Endothelial cell of umbilical vein (primary cell): Measurements from ENCODE around the gene ROCK2. TPM values are rescaled to one million over a fixed set of nuclear protein-coding genes. Genes with fewer than 3 reads are reported as not detected.

Experiments used
- BruUV-seq: library from RNA; stranded (reverse); fragments of 400-500 nt; replicated peaks from 2 replicates; lab custom pipeline; 2021; lab: Mats Ljungman, UMichigan
- CTCF ChIA-PET: fragments of 300-600, 350-600 bp; sonication (Branson Sonifier 250); formaldehyde crosslinking; loops from one replicate; lab custom pipeline; 2021; ENCODE audit warnings: antibody characterized with exemption, inconsistent platforms; lab: Charles Lee
- POLR2A ChIA-PET: fragments of 300-600, 350-600 bp; sonication (Branson Sonifier 250); formaldehyde crosslinking; loops from one replicate; lab custom pipeline; 2021; ENCODE audit warnings: antibody characterized with exemption, inconsistent platforms; lab: Charles Lee
- DNase-seq: peaks from one replicate; pipeline ENCODE4 v3.0.0-alpha.2; 2011; ENCODE audit warnings: low read depth, low spot score
- FAIRE-seq: peaks from 2 replicates; lab custom pipeline; 2011; peaks lifted over from hg19 to GRCh38; lab: Jason Lieb, UNC
- H2AFZ ChIP-seq: 2 replicates; pipeline ENCODE4 v1.6.0; 2012; ENCODE audit warnings: low read depth, low read length, control low read depth, inconsistent platforms
- H3K27ac ChIP-seq: 2 replicates; pipeline ENCODE4 v1.5.1; 2011; ENCODE audit warnings: low read depth, mild to moderate bottlenecking, control low read depth, low read length, moderate library complexity; ENCODE audit not compliant: insufficient read depth
- H3K27me3 ChIP-seq, 2 experiments: 2 replicates each; pipeline versions ENCODE4 v1.6.0 to v1.6.1; 2011; ENCODE audit warnings: low read length in 2 of 2, mixed read lengths in 1 of 2; ENCODE audit not compliant: control insufficient read depth in 2 of 2, insufficient read depth in 2 of 2
- H3K36me3 ChIP-seq, 2 experiments: 2 replicates in 1 of 2; 3 replicates in 1 of 2; pipeline ENCODE4 v1.5.1; 2011; ENCODE audit warnings: low read length in 2 of 2, mild to moderate bottlenecking in 1 of 2, moderate library complexity in 1 of 2; ENCODE audit not compliant: control insufficient read depth in 2 of 2, insufficient read depth in 2 of 2; ENCODE audit errors: extremely low read depth in 1 of 2
- H3K4me1 ChIP-seq: 3 replicates; pipeline ENCODE4 v1.5.1; 2011; ENCODE audit warnings: mild to moderate bottlenecking, low read length; ENCODE audit not compliant: control insufficient read depth, insufficient read depth; ENCODE audit errors: extremely low read depth
- H3K4me2 ChIP-seq: 2 replicates; pipeline ENCODE4 v1.6.1; 2011; ENCODE audit warnings: low read length, control low read depth, mixed read lengths; ENCODE audit not compliant: insufficient read depth
- H3K4me3 ChIP-seq, 3 experiments: fragments of 200-600 bp in 1 of 3; sonication (generic), shearing (Covaris generic) in 1 of 3; replicated peaks in 1 of 3; 2 replicates each; pipeline ENCODE4 v1.5.1; 2011 to 2016; ENCODE audit warnings: control low read depth in 3 of 3, low read length in 3 of 3, mild to moderate bottlenecking in 2 of 3, inconsistent platforms in 1 of 3, low read depth in 1 of 3, moderate library complexity in 1 of 3; ENCODE audit not compliant: insufficient read depth in 1 of 3
- H3K79me2 ChIP-seq: 2 replicates; pipeline ENCODE4 v1.6.0; 2012; ENCODE audit warnings: low read length, inconsistent platforms; ENCODE audit not compliant: control insufficient read depth, insufficient read depth
- H3K9ac ChIP-seq: replicated peaks from 2 replicates; pipeline ENCODE3; 2011; ENCODE audit warnings: low read length, control low read depth; ENCODE audit not compliant: insufficient read depth; ENCODE audit errors: extremely low read depth
- H3K9me1 ChIP-seq: replicated peaks from 3 replicates; pipeline ENCODE4 v1.6.0; 2011; ENCODE audit warnings: mild to moderate bottlenecking, low read length; ENCODE audit not compliant: control insufficient read depth, insufficient read depth; ENCODE audit errors: extremely low read depth
- H3K9me3 ChIP-seq: replicated peaks from 2 replicates; pipeline ENCODE4 v1.5.1; 2012; ENCODE audit warnings: low read length, inconsistent platforms; ENCODE audit not compliant: control insufficient read depth, insufficient read depth
- H4K20me1 ChIP-seq: replicated peaks from 2 replicates; pipeline ENCODE3; 2011; ENCODE audit warnings: mild to moderate bottlenecking, low read length; ENCODE audit not compliant: control insufficient read depth, insufficient read depth; ENCODE audit errors: extremely low read depth
- EZH2 ChIP-seq: IDR thresholded peaks from 2 replicates; pipeline ENCODE4 v1.6.1; 2012; ENCODE audit warnings: borderline replicate concordance, low read depth, mild to moderate bottlenecking, moderate library complexity, low read length, inconsistent platforms; ENCODE audit not compliant: severe bottlenecking
- FOS ChIP-seq: IDR thresholded peaks from 2 replicates; pipeline ENCODE4 v1.6.1; 2011; ENCODE audit warnings: mild to moderate bottlenecking, low read length, moderate library complexity, borderline replicate concordance; ENCODE audit not compliant: insufficient read depth
- GATA2 ChIP-seq: IDR thresholded peaks from 2 replicates; pipeline ENCODE4 v1.7.0; 2011; ENCODE audit warnings: low read depth, mild to moderate bottlenecking, moderate library complexity, mixed read lengths, low read length; ENCODE audit not compliant: insufficient read length, insufficient read depth
- JUN ChIP-seq: IDR thresholded peaks from 2 replicates; pipeline ENCODE4 v1.6.1; 2011; ENCODE audit warnings: borderline replicate concordance, low read depth; ENCODE audit not compliant: insufficient read length, insufficient read depth
- MYC ChIP-seq: IDR thresholded peaks from one replicate; pipeline ENCODE4 v1.6.1; 2011; ENCODE audit warnings: mild to moderate bottlenecking, low read depth, low read length
- POLR2A ChIP-seq: IDR thresholded peaks from 2 replicates; pipeline ENCODE4 v1.6.1; 2012; ENCODE audit warnings: low read depth, mild to moderate bottlenecking, control low read depth, low read length
- POLR2AphosphoS5 ChIP-seq: IDR thresholded peaks from 2 replicates; pipeline ENCODE4 v1.6.1; 2012; ENCODE audit warnings: low read depth, mild to moderate bottlenecking, control low read depth, low read length, moderate library complexity; ENCODE audit not compliant: insufficient read depth
- dilution Hi-C: fragments of 300-500 bp; cut with MboI; formaldehyde crosslinking; loops from one replicate; pipeline ENCODE4 v1.15.0; 2019; ENCODE audit warnings: low sequenced_read_pairs; ENCODE audit not compliant: extremely low pct_ligation_motif_present
- intact Hi-C: fragments of 100-400 bp; cut with micrococcal nuclease; formaldehyde crosslinking; loops from one replicate; pipeline ENCODE4 v1.10.0; 2022
- polyA plus RNA-seq, 4 experiments: library from polyadenylated mRNA; depleted of rRNA in 3 of 4; stranded (reverse) in 3 of 4; unstranded in 1 of 4; fragments of >200 nt; gene quantifications; 2 replicates each; pipeline versions ENCODE4 v1.2.1 to v1.2.3, GENCODE V29; 2011 to 2012; ENCODE audit warnings: missing spikeins in 1 of 4
- total RNA-seq: library from RNA; stranded (reverse); gene quantifications from 2 replicates; pipeline ENCODE4 v1.2.3, GENCODE V29; 2021
- TF ChIP-seq, protein P1 (sequence below), 2 donors: IDR thresholded peaks; 1 replicate in 1 of 2; 2 replicates in 1 of 2; pipeline ENCODE4 v1.5.1; 2011; ENCODE audit warnings: low read length in 2 of 2, mild to moderate bottlenecking in 2 of 2, moderate library complexity in 2 of 2, control low read depth in 1 of 2, inconsistent platforms in 1 of 2, low read depth in 1 of 2; ENCODE audit not compliant: insufficient read depth in 1 of 2; ENCODE audit errors: extremely low read depth in 1 of 2

ROCK2 gene
- total and polyA plus RNA-seq, 2 donors (not counting 3 experiments of a cell fraction or from before 2014, with no cell fraction given), result 5.2 to 56.5 TPM

DNA sequence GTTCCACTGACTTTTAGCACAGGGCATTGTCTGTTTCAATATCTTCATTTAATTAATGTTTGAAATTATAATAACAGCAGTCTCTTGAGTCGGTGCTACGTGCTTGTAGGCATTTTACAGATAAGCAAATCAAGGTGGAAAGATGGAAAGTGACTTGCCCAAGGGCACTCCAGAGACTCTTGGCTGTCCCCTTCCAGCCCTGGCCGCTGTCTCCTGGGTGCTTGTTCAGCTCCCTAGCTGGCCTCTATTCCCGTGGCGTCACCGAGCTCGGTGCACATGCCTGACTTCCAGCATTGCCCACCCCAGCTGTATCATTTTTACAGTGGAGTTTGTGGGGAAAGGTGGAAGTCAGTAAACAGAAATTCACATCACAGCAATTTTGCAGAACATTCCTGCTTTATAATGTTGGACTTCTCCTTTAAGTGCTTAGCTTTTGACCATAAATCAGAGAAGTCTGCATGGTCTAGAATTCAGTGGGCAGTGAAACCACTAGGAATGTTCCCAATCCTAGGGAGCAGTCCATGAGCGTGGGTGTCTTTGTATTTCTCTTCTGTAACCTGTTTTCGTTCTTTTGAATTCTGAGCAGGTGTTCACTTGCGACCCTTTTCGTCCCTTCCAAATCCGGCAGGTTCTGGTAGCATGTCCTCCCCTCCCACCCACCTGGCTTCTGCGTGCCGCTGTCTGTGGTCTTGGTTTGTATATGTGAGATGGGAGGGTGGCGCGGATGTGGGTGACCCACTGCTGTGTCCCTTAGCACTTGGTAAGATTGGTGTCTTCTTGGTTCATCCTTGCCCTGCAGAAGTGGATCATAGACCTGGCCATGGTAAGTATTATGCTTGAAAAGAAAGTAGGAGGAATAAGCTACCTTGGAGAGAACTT, 180.8 kb downstream of the ROCK2 start:
- H3K27ac ChIP-seq, result no peak overlapping the region
- no peaks in the 10 kb centered on the region for H3K36me3 ChIP-seq
- no peak overlapping the region for H3K4me2 ChIP-seq
- CTCF ChIA-PET, result interaction anchor here (1.0 to 2.5 kb wide), 2 partner anchors 8 to 31 kb away, joined by 3 to 13 read pairs; partner anchors contain the start of gene SLC66A3
- no peak for DNase-seq
- no peaks in the 10 kb centered on the region for H3K27me3 ChIP-seq
- no peaks in the 10 kb centered on the region for H3K4me1 ChIP-seq
- H4K20me1 ChIP-seq, result no peaks in the 10 kb centered on the region
- TF ChIP-seq JUN, result no peak
- TF ChIP-seq FOS, result no peak
- no peak for TF ChIP-seq GATA2
- no peak for TF ChIP-seq POLR2AphosphoS5
- no peak for TF ChIP-seq MYC
- TF ChIP-seq, protein P1, sequence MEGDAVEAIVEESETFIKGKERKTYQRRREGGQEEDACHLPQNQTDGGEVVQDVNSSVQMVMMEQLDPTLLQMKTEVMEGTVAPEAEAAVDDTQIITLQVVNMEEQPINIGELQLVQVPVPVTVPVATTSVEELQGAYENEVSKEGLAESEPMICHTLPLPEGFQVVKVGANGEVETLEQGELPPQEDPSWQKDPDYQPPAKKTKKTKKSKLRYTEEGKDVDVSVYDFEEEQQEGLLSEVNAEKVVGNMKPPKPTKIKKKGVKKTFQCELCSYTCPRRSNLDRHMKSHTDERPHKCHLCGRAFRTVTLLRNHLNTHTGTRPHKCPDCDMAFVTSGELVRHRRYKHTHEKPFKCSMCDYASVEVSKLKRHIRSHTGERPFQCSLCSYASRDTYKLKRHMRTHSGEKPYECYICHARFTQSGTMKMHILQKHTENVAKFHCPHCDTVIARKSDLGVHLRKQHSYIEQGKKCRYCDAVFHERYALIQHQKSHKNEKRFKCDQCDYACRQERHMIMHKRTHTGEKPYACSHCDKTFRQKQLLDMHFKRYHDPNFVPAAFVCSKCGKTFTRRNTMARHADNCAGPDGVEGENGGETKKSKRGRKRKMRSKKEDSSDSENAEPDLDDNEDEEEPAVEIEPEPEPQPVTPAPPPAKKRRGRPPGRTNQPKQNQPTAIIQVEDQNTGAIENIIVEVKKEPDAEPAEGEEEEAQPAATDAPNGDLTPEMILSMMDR (IDR thresholded peaks at IDR 0.05; ENCODE audit: extremely low read depth in 1 of 2, insufficient read depth in 1 of 2, low read depth in 1 of 2, low read length in 2 of 2), result no peak
- no peak for TF ChIP-seq POLR2A
- TF ChIP-seq EZH2, result no peak
- no peak for FAIRE-seq
- H2AFZ ChIP-seq, result no peak overlapping the region
- dilution Hi-C loops (no loop called here), intact Hi-C loops (no loop called here)
- POLR2A ChIA-PET, result no interaction called here
- H3K9me1 ChIP-seq, result no peaks in the 10 kb centered on the region
- H3K9ac ChIP-seq, result no peak overlapping the region
- no peaks in the 10 kb centered on the region for H3K9me3 ChIP-seq
- BruUV-seq, result no TSS peak
- no peak overlapping the region for H3K4me3 ChIP-seq
- H3K79me2 ChIP-seq, result no peaks in the 10 kb centered on the region
